ENCODE data around the gene ZBTB7C.

DNA sequence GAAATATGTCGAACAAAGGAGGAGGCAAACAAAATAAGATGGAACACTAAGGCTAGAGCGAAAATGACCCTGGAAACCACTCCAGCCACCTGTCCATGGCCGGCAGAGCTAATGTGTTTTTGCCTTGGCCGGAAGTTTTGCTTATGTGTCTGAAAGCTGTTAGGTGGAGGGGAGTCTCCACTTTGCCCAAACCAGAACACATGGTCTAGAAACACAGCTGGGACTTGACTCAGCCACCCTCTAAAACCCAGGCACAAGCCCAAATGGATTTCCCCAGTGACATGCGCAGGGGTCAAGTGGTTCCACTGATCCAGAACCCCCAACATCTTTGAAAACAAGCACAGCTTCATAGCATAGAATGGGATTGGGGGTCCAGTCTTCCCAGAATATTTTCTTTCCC, 159.3 kb downstream of the ZBTB7C start:
- TF ChIP-seq POLR2AphosphoS5 (IDR thresholded peaks at IDR 0.05; ENCODE audit: low read depth, low read length) (no peak), EP300 (IDR thresholded peaks at IDR 0.05; ENCODE audit: borderline replicate concordance in 1 of 2, low read depth in 1 of 2, low read length in 1 of 2) (no peak), TAF1 (IDR thresholded peaks at IDR 0.05; ENCODE audit: borderline replicate concordance, low read depth, low read length) (no peak), MXI1 (IDR thresholded peaks at IDR 0.05; ENCODE audit: low read depth, low read length) (no peak), RAD21 (IDR thresholded peaks at IDR 0.05; ENCODE audit: low read length) (no peak)
- TF ChIP-seq, protein P1, sequence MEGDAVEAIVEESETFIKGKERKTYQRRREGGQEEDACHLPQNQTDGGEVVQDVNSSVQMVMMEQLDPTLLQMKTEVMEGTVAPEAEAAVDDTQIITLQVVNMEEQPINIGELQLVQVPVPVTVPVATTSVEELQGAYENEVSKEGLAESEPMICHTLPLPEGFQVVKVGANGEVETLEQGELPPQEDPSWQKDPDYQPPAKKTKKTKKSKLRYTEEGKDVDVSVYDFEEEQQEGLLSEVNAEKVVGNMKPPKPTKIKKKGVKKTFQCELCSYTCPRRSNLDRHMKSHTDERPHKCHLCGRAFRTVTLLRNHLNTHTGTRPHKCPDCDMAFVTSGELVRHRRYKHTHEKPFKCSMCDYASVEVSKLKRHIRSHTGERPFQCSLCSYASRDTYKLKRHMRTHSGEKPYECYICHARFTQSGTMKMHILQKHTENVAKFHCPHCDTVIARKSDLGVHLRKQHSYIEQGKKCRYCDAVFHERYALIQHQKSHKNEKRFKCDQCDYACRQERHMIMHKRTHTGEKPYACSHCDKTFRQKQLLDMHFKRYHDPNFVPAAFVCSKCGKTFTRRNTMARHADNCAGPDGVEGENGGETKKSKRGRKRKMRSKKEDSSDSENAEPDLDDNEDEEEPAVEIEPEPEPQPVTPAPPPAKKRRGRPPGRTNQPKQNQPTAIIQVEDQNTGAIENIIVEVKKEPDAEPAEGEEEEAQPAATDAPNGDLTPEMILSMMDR (IDR thresholded peaks at IDR 0.05), result no peak

Data from SK-N-SH (cell line).